Esophagus muscularis mucosa (tissue), 4 donors: ENCODE measurements around the gene HAUS1. TPM values are rescaled to one million over a fixed set of nuclear protein-coding genes. Genes with fewer than 3 reads are reported as not detected.
"Not testable (repeated sequence)": the region's sequence is repeated elsewhere in the genome, so short reads cannot be mapped to it uniquely, and the experiment has no call there.

Experiments used
- DNase-seq: peaks from one replicate; pipeline ENCODE4 v3.0.0-alpha.2; 2017; ENCODE audit errors: extremely low spot score
- H3K27ac ChIP-seq, 4 donors: fragments of 200-600 bp; sonication (generic); replicated peaks in 1 of 4; 1 replicate in 3 of 4; 2 replicates in 1 of 4; pipeline ENCODE4 v1.5.1; 2016 to 2019; ENCODE audit warnings: mild to moderate bottlenecking in 1 of 4
- H3K27me3 ChIP-seq, 4 donors: fragments of 200-600 bp; sonication (generic); one replicate each; pipeline versions ENCODE4 v1.5.1 to v1.6.0; 2016 to 2019
- H3K36me3 ChIP-seq, 4 donors: fragments of 200-600 bp; sonication (generic); one replicate each; pipeline ENCODE4 v1.5.1; 2016 to 2019
- H3K4me1 ChIP-seq, 4 donors: fragments of 200-600 bp; sonication (generic); one replicate each; pipeline ENCODE4 v1.5.1; 2016 to 2019
- H3K4me3 ChIP-seq, 4 donors: fragments of 200-600 bp; sonication (generic); 1 replicate in 2 of 4; 2 replicates in 2 of 4; pipeline ENCODE4 v1.5.1; 2016 to 2019; ENCODE audit warnings: mild to moderate bottlenecking in 4 of 4, moderate library complexity in 1 of 4
- H3K9me3 ChIP-seq, 4 donors: fragments of 200-600 bp; sonication (generic); 1 replicate in 3 of 4; 2 replicates in 1 of 4; pipeline ENCODE4 v1.5.1; 2016 to 2019
- CTCF ChIP-seq, 3 experiments: fragments of 200-600 bp in 2 of 3; fragments of 450-650 bp in 1 of 3; sonication (generic) in 2 of 3; IDR thresholded peaks; one replicate each; pipeline ENCODE4 v1.5.1; 2017 to 2019; ENCODE audit warnings: antibody characterized with exemption in 3 of 3, mild to moderate bottlenecking in 2 of 3, moderate library complexity in 1 of 3
- EP300 ChIP-seq: sonication (generic); formaldehyde crosslinking; IDR thresholded peaks from one replicate; pipeline ENCODE4 v1.6.1; 2017; ENCODE audit warnings: antibody characterized with exemption
- POLR2A ChIP-seq: fragments of 450-650 bp; IDR thresholded peaks from one replicate; pipeline ENCODE4 v1.6.1; 2017; ENCODE audit warnings: antibody characterized with exemption, moderate library complexity, mild to moderate bottlenecking, low read depth
- POLR2AphosphoS5 ChIP-seq, 2 donors: sonication (generic); formaldehyde crosslinking; IDR thresholded peaks; one replicate each; pipeline ENCODE4 v1.6.1; 2017; ENCODE audit warnings: antibody characterized with exemption in 2 of 2
- WGBS: methylation state at CpG from one replicate; pipeline ENCODE4 v1.1.5; 2018; 5-methylcytosine and 5-hydroxymethylcytosine counted together
- intact Hi-C: fragments of 100-400 bp; cut with DNase I; formaldehyde crosslinking; loops from one replicate; pipeline ENCODE4 v1.15.1; 2023
- total RNA-seq, 4 donors: library from RNA; depleted of rRNA; stranded (reverse); fragments of >200 nt; gene quantifications; one replicate each; pipeline versions ENCODE4 v1.1.0 to v1.2.1, GENCODE V29; 2016

HAUS1 gene
- total RNA-seq, 4 donors from 2014 or later, result 31.9 to 48.3 (median 34.8) TPM

GRCh38 chr18:46158499-46158898 lies 54.3 kb downstream of the HAUS1 start:
- Histone ChIP-seq H3K4me3 (no peak overlapping the region), H3K27me3 (no peaks in the 10 kb centered on the region), H3K9me3 (no peaks in the 10 kb centered on the region), H3K4me1 (no peaks in the 10 kb centered on the region), H3K27ac (no peak overlapping the region), H3K36me3 (no peaks in the 10 kb centered on the region)
- WGBS, result 80% methylated on average over 3 of the region's 3 CpGs
- no peak for DNase-seq
- TF ChIP-seq POLR2AphosphoS5 (IDR thresholded peaks at IDR 0.05) (no peak), POLR2A (no peak), CTCF (IDR thresholded peaks at IDR 0.05) (no peak), EP300 (no peak)
- intact Hi-C loops, result no loop called here

GRCh38 chr18:46160050-46160798 lies 56.0 kb downstream of the HAUS1 start:
- Histone ChIP-seq H3K9me3 (no peaks in the 10 kb centered on the region), H3K27ac (no peak overlapping the region), H3K36me3 (no peaks in the 10 kb centered on the region), H3K4me3 (no peak overlapping the region), H3K4me1 (no peaks in the 10 kb centered on the region), H3K27me3 (no peaks in the 10 kb centered on the region)
- intact Hi-C loops, result no loop called here
- no peak for DNase-seq
- WGBS, result 91% methylated on average over 4 of the region's 4 CpGs
- no peak for TF ChIP-seq POLR2A
- no peak for TF ChIP-seq EP300
- no peak for TF ChIP-seq CTCF (IDR thresholded peaks at IDR 0.05)
- no peak for TF ChIP-seq POLR2AphosphoS5 (IDR thresholded peaks at IDR 0.05)

GRCh38 chr18:46160840-46161239 lies 56.7 kb downstream of the HAUS1 start:
- H3K9me3 ChIP-seq, H3K4me3 ChIP-seq, H3K36me3 ChIP-seq, intact Hi-C loops, H3K4me1 ChIP-seq, DNase-seq, H3K27me3 ChIP-seq, H3K27ac ChIP-seq: not testable (repeated sequence)
- WGBS, result 98% methylated on average over 5 of the region's 5 CpGs

- 88% methylated on average over 5 of the region's 6 CpGs for WGBS
- no peak overlapping the region for H3K27ac ChIP-seq
- H3K4me3 ChIP-seq, result no peak overlapping the region
- no peaks in the 10 kb centered on the region for H3K4me1 ChIP-seq
- TF ChIP-seq POLR2AphosphoS5 (IDR thresholded peaks at IDR 0.05), result no peak
- no peak for TF ChIP-seq CTCF (IDR thresholded peaks at IDR 0.05)
- TF ChIP-seq POLR2A, result no peak
- no peak for TF ChIP-seq EP300
- no peaks in the 10 kb centered on the region for H3K36me3 ChIP-seq
- H3K27me3 ChIP-seq, result no peaks in the 10 kb centered on the region
- no peak for DNase-seq
- intact Hi-C loops, result no loop called here
- H3K9me3 ChIP-seq, result no peaks in the 10 kb centered on the region
Measured at GRCh38 chr18:46161703-46162396, 57.7 kb downstream of the HAUS1 start.

GRCh38 chr18:46163091-46163490 lies 58.9 kb downstream of the HAUS1 start:
- H3K4me3 ChIP-seq, result no peak overlapping the region
- H3K36me3 ChIP-seq, result no peaks in the 10 kb centered on the region
- no peak overlapping the region for H3K27ac ChIP-seq
- TF ChIP-seq EP300, result no peak
- no peaks in the 10 kb centered on the region for H3K27me3 ChIP-seq
- WGBS, result 81% methylated on average over 3 of the region's 3 CpGs
- no peak for DNase-seq
- H3K4me1 ChIP-seq, result no peaks in the 10 kb centered on the region
- no peaks in the 10 kb centered on the region for H3K9me3 ChIP-seq
- intact Hi-C loops, result no loop called here
